HUES48 (cell line): ENCODE results near the gene MRPS27.

Source experiments
- H3K27ac ChIP-seq: one replicate; pipeline ENCODE4 v1.7.0; 2013; ENCODE audit warnings: low read depth, low read length, inconsistent platforms
- H3K27me3 ChIP-seq: 2 replicates; pipeline ENCODE4 v1.6.1; 2013; ENCODE audit warnings: mild to moderate bottlenecking, low read length; ENCODE audit not compliant: control insufficient read depth, insufficient read depth
- H3K36me3 ChIP-seq: 2 replicates; pipeline ENCODE4 v1.6.1; 2013; ENCODE audit warnings: low read length; ENCODE audit not compliant: control insufficient read depth, insufficient read depth
- H3K4me1 ChIP-seq: 2 replicates; pipeline ENCODE4 v1.6.1; 2013; ENCODE audit warnings: mild to moderate bottlenecking, low read length; ENCODE audit not compliant: control insufficient read depth, insufficient read depth
- H3K4me3 ChIP-seq: 2 replicates; pipeline ENCODE4 v1.5.1; 2013; ENCODE audit warnings: mild to moderate bottlenecking, low read depth, low read length
- H3K9ac ChIP-seq: 2 replicates; pipeline ENCODE4 v1.6.1; 2013; ENCODE audit warnings: mild to moderate bottlenecking, low read depth, low read length, moderate library complexity
- H3K9me3 ChIP-seq: 2 replicates; pipeline ENCODE4 v1.6.1; 2013; ENCODE audit warnings: low read length; ENCODE audit not compliant: control insufficient read depth, insufficient read depth

MRPS27 gene

DNA sequence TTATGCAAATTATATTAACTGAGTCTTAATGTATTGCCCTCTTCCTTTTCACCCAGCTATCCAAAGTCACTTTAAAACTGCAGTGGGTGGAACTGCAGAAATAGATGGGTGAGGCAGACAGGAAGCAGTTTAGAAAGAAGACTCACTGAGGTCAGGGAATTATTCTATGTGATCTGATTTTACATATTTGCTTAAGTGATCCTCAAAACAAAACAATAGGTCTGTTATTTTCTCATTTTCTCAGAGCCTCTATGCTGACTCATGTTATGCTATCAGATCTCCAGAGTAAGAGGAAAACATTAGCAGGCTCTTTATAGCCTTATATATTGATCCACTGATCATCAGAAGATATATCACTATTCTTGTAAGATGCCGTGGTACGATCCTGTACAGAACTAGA, 63.5 kb downstream of the MRPS27 start:
- no peak overlapping the region for H3K9ac ChIP-seq
- H3K4me3 ChIP-seq, result no peak overlapping the region
- no peak overlapping the region for H3K27ac ChIP-seq
- no peaks in the 10 kb centered on the region for H3K27me3 ChIP-seq
- peaks cover 16% of the 10 kb centered on the region; the same call in 1 of the 2 replicates for H3K36me3 ChIP-seq
- no peaks in the 10 kb centered on the region for H3K4me1 ChIP-seq
- no peaks in the 10 kb centered on the region for H3K9me3 ChIP-seq

DNA sequence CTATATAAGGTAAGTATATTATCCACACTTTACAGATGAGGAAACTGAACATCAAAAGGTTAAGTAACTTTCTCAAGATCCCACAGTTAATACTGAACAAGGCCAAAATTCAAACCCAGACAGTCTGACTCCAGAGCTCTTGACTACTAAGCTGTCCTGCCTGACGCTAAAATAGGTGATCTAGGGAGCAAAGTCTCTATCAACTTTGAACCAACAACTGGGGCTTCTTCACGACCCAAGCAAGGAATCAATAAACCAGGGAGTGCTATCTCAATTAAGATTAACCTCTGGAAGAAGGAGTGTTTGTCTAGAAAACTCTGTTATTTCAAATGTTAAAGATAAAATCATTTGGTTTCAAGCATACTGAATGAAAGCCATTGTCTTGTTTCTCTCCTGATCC, 64.4 kb downstream of the MRPS27 start:
- peaks cover 16% of the 10 kb centered on the region; the same call in 1 of the 2 replicates for H3K36me3 ChIP-seq
- no peaks in the 10 kb centered on the region for H3K4me1 ChIP-seq
- no peak overlapping the region for H3K27ac ChIP-seq
- no peak overlapping the region for H3K4me3 ChIP-seq
- no peak overlapping the region for H3K9ac ChIP-seq
- no peaks in the 10 kb centered on the region for H3K9me3 ChIP-seq
- no peaks in the 10 kb centered on the region for H3K27me3 ChIP-seq

DNA sequence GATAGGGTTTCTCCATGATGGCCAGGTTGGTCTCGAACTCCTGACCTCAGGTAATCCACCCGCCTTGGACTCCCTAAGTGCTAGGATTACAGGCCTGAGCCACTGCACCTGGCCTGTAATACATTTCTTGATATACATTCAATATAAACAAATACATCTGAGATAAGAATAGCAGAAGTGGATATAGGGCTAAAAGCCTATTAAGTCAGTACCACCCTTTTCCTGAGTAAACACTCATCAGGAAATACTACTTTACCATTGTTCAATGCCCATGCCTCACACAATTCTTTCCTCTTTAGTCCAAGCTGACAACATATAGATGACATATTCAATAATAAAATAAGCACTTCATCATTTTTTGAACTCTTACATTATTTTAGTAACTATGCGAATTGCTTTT, 64.8 kb downstream of the MRPS27 start:
- Histone ChIP-seq H3K4me3 (no peak overlapping the region), H3K36me3 (peaks cover 16% of the 10 kb centered on the region; the same call in 1 of the 2 replicates), H3K4me1 (no peaks in the 10 kb centered on the region), H3K9me3 (no peaks in the 10 kb centered on the region), H3K9ac (no peak overlapping the region), H3K27ac (no peak overlapping the region), H3K27me3 (no peaks in the 10 kb centered on the region)

DNA sequence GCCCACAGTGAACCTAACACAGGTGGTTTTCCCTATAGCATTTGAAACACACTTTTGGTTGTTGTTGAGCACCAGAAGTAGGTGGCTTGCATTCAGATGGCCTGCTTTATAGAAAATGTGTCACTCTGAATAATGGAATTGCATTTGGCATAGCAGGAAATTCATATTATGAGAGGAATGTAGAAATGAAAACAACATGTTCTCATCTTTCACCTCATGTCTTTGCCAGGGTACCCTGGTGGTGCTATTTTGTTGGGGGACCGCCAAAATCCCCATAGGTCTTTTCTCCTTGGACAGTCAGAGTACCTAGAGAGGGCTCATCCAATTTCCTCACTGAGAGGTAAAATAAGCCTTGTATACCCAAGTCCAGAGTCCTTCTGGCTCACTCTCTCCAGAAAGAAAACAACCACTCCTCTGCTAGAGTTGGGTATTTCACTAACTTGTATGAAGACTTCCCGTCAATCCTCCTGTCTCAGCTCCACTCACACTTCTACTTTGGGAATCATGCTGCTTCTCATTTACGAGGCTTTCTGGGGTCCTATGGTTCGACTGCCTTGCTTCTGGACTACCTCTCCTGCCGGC, 67.4 kb downstream of the MRPS27 start:
- H3K9me3 ChIP-seq, result no peaks in the 10 kb centered on the region
- H3K36me3 ChIP-seq, result peaks cover 16% of the 10 kb centered on the region; the same call in 1 of the 2 replicates
- no peak overlapping the region for H3K9ac ChIP-seq
- H3K27me3 ChIP-seq, result no peaks in the 10 kb centered on the region
- H3K27ac ChIP-seq, result no peak overlapping the region
- no peak overlapping the region for H3K4me3 ChIP-seq
- peaks cover 12% of the 10 kb centered on the region for H3K4me1 ChIP-seq

DNA sequence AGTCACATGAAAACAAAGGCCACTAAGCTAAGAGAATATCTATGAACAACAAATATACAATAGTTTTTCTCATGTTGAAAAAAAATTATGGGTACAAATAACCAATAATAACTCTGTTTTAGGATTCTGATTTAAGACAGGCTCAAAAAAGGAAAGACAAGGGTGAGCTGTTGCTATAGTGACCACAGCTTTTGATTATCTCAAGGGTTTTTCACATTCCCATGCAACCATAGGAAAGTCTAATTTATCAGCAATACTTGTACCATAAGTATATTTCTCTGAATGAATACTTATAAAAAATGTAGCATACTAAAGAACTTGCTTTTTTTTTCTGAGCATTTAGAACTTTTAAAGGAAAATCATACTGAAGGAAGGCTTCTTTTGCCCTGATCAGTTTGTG, 68.0 kb downstream of the MRPS27 start:
- Histone ChIP-seq H3K36me3 (peaks cover 11% of the 10 kb centered on the region; the same call in 1 of the 2 replicates), H3K4me3 (no peak overlapping the region), H3K4me1 (peaks cover 12% of the 10 kb centered on the region), H3K9me3 (no peaks in the 10 kb centered on the region), H3K27ac (no peak overlapping the region), H3K27me3 (no peaks in the 10 kb centered on the region), H3K9ac (no peak overlapping the region)

DNA sequence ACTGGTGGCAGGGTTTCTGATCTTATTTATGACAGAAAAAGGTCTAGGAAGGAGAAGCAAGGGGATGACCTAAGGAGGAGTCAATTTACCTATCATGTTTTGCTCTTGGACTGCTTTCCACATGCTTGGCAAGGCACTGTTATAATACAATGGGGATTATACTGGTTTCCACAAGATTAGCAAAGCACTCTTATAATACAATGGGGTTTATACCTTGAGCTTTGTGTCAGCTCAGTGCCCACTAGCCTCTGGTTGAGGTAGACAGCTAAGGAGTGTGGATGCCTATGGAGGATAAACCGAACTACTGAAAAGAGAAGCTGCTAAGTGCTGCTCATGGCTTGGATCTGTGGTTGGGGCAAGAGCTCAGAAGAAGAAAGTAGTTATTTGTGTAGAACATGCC, 68.7 kb downstream of the MRPS27 start:
- H3K4me1 ChIP-seq, result peaks cover 16% of the 10 kb centered on the region

DNA sequence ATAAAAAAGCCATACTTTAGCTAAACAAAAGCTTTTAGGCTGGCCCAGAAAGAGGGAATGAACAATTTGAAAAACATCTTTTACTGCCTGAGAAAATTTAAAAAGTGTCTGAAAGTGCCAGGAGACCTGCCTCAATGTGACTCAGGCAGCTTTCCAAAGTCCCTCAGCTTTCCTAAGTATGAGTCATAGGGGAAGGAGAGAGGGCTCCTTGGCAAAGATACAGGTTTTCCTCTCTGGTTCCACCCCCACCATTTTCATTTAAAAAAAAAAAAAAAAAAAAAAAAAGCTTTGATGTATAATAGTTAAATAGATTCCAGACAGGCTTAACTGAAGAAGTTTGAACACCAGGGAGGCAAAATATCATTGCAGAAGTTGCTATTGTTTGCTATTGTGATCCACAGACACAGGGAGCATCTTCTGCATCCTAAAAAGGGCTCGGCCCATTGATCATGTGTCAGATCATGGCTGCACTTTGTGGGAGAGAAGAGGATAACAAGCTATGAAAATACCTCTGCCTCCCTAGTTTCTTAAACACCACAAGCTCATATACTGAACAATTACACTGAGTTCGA, 71.5 kb downstream of the MRPS27 start:
- Histone ChIP-seq H3K27me3 (no peaks in the 10 kb centered on the region), H3K9me3 (no peaks in the 10 kb centered on the region), H3K4me3 (no peak overlapping the region), H3K27ac (peak overlapping the region; percentile 64), H3K4me1 (peaks cover 28% of the 10 kb centered on the region), H3K36me3 (peaks cover 6% of the 10 kb centered on the region; the same call in 1 of the 2 replicates), H3K9ac (no peak overlapping the region)

More for the DNA sequence above, 68.7 kb downstream of the MRPS27 start:
- no peak overlapping the region for H3K4me3 ChIP-seq
- H3K36me3 ChIP-seq, result peaks cover 6% of the 10 kb centered on the region; the same call in 1 of the 2 replicates
- H3K27me3 ChIP-seq, result no peaks in the 10 kb centered on the region
- no peak overlapping the region for H3K27ac ChIP-seq
- H3K9ac ChIP-seq, result no peak overlapping the region
- H3K9me3 ChIP-seq, result no peaks in the 10 kb centered on the region

DNA sequence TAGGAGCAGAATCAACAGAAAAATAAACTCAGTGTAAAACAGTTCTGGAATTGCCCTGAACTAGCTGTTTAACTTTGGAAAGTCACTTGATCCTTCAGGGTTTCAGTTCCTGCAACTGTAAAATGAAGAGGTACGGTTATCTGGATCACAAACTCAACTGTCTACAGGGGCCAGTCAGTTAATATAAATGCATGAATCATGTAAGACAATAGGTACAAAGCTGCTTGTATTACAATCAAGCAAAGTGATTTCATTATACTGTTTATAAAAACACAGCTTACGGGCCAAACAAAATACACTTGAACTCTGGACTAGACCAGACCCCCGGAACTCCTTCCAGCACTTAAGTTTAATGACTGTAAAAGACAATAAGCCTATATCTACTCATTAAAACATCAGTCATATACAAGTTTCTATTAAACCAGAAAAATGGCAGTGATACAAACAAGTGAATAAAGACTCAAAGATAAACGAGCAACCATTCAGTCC, 73.0 kb downstream of the MRPS27 start:
- no peak overlapping the region for H3K4me3 ChIP-seq
- H3K27ac ChIP-seq, result no peak overlapping the region
- no peaks in the 10 kb centered on the region for H3K27me3 ChIP-seq
- no peaks in the 10 kb centered on the region for H3K9me3 ChIP-seq
- peaks cover 37% of the 10 kb centered on the region for H3K4me1 ChIP-seq
- no peaks in the 10 kb centered on the region for H3K36me3 ChIP-seq
- H3K9ac ChIP-seq, result no peak overlapping the region

DNA sequence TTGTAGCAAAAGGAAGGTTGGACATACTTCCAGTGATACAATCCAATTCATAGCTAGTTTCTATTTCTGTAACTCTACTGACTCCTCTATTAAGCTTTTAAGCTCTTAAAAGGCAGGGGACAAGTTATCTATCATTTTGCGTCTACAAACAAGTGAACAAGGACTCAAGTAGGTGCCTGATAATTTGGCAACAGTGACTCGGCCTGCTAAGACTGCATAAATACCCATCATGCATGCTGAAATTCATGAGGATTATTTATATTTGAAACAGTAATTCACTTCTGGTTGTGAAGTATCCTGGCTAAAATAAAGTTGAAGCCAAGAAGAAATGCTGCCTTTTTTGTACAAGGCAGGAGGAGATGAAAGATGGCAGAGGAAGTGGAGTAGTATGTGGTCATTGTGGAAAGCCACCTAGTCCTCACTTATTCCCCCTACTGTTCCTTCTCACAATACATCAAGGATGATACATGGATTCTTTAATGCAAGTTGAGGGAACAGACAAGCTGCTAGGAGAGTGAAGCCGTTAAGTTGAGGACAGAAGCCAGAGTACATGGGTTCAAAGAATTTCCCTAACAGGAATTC, 74.0 kb downstream of the MRPS27 start:
- Histone ChIP-seq H3K27ac (peak overlapping the region; percentile 25), H3K36me3 (0 out of 2 replicates have a peak, but pooled peaks cover 4% of the 10 kb centered on the region), H3K9me3 (no peaks in the 10 kb centered on the region), H3K27me3 (no peaks in the 10 kb centered on the region), H3K4me3 (no peak overlapping the region), H3K4me1 (peaks cover 47% of the 10 kb centered on the region), H3K9ac (no peak overlapping the region)

DNA sequence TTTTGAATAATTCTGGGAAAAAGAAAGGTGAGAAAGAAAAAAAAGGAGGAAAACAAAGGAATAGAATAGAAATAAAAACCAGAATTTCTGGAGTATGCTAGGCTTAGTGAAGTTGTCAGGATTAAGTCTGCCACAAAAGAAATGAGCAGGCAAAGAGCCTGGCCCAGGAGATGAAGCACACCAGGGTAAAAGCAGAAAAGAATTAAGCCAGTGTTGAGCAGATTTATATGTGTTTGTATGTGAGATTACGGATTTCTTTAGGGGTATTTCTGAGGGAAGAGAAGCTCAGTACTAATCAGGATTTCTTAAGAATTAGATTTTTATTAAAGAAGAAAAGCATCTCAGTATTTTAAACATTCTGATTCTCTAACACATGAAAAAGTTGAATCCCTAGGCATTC, 74.5 kb downstream of the MRPS27 start:
- 0 out of 2 replicates have a peak, but pooled peaks cover 6% of the 10 kb centered on the region for H3K36me3 ChIP-seq
- peak overlapping the region; percentile 25 for H3K27ac ChIP-seq
- H3K27me3 ChIP-seq, result no peaks in the 10 kb centered on the region
- H3K4me3 ChIP-seq, result no peak overlapping the region
- H3K4me1 ChIP-seq, result peaks cover 47% of the 10 kb centered on the region
- H3K9ac ChIP-seq, result no peak overlapping the region
- no peaks in the 10 kb centered on the region for H3K9me3 ChIP-seq

DNA sequence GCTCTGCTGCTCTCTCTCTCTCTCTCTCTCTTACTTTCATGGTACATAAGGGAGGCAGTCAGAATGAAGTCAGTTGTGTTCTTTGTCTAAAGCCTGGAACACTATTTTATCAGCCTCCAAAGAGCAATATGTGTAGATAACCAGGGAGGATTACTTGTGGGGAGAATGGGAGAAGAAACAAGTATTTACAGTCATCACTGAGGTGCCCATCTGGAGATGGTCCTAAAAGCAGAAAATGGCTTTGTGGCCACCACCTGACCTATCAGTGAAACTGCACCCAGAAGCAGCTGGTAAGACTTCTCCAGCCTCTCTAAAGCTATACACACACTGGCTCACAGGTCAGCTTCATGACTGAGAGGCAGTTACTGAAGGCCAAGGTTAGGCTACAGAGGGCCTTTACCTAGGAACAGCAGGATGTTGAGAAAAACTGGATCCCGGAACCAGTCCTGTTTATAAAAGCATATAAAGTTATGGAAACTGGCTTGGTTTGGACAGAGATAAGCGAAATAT, 75.1 kb downstream of the MRPS27 start:
- H3K4me1 ChIP-seq, result peaks cover 47% of the 10 kb centered on the region
- 0 out of 2 replicates have a peak, but pooled peaks cover 6% of the 10 kb centered on the region for H3K36me3 ChIP-seq
- H3K9ac ChIP-seq, result no peak overlapping the region
- no peaks in the 10 kb centered on the region for H3K27me3 ChIP-seq
- no peak overlapping the region for H3K4me3 ChIP-seq
- no peak overlapping the region for H3K27ac ChIP-seq
- no peaks in the 10 kb centered on the region for H3K9me3 ChIP-seq
